Osteocyte (in vitro differentiated cells): ENCODE measurements around the gene F2RL3. TPM values are rescaled to one million over a fixed set of nuclear protein-coding genes. Genes with fewer than 3 reads are reported as not detected.
"Not testable (repeated sequence)": the region's sequence is repeated elsewhere in the genome, so short reads cannot be mapped to it uniquely, and the experiment has no call there.

Experiments
- DNase-seq: peaks from one replicate; pipeline ENCODE4 v3.0.0; 2021; ENCODE audit warnings: mixed read lengths; ENCODE audit not compliant: unreplicated experiment; ENCODE audit errors: extremely low spot score
- H3K27ac Mint-ChIP-seq: one replicate; pipeline ENCODE4 v1.8.0; 2021; ENCODE audit warnings: mild to moderate bottlenecking, mixed read lengths; ENCODE audit not compliant: unreplicated experiment
- H3K27me3 Mint-ChIP-seq: one replicate; pipeline ENCODE4 v1.8.0; 2021; ENCODE audit warnings: mixed read lengths; ENCODE audit not compliant: unreplicated experiment
- H3K36me3 Mint-ChIP-seq: one replicate; pipeline ENCODE4 v1.8.0; 2021; ENCODE audit warnings: mixed read lengths; ENCODE audit not compliant: unreplicated experiment
- H3K4me1 Mint-ChIP-seq: one replicate; pipeline ENCODE4 v1.8.0; 2021; ENCODE audit warnings: mixed read lengths; ENCODE audit not compliant: unreplicated experiment
- H3K4me3 Mint-ChIP-seq: one replicate; pipeline ENCODE4 v1.8.0; 2021; ENCODE audit warnings: mild to moderate bottlenecking, moderate library complexity, mixed read lengths; ENCODE audit not compliant: unreplicated experiment
- H3K9me3 Mint-ChIP-seq: one replicate; pipeline ENCODE4 v1.8.0; 2021; ENCODE audit warnings: mixed read lengths; ENCODE audit not compliant: unreplicated experiment
- total RNA-seq: library from RNA; stranded (reverse); gene quantifications from 2 replicates; pipeline ENCODE4 v1.2.1, GENCODE V29; 2021
- TF ChIP-seq, protein P1 (sequence below): fragments of 200-600 bp; sonication (generic); IDR thresholded peaks from 2 replicates; pipeline ENCODE4 v1.5.0; 2021; ENCODE audit warnings: antibody characterized with exemption, mild to moderate bottlenecking, moderate library complexity

Gene F2RL3
- total RNA-seq, 1 donor from 2014 or later = 0.08 TPM

DNA sequence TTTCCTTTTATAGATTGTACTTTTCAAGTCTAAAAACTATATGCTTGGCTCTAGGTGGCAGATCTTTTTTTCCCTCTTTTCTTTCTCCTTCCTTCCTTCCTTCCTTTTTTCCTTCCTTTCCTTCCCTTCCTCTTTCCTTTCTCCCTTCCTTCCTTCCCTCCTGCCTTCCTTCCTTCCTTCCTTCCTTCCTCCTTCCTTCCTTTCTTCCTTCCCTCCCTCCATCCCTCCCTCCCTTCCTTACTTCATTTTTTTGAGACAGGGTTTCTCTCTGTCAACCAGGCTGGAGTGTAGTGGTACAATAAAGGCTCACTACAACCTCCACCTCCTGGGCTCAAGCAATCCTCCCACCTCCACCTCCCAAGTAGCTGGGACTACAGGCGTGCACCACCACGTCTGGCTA lies 48.1 kb downstream of the F2RL3 start:
- Mint-ChIP-seq H3K4me1 (no peaks in the 10 kb centered on the region), H3K9me3 (peaks cover 21% of the 10 kb centered on the region), H3K36me3 (peaks cover 36% of the 10 kb centered on the region), H3K27me3 (peaks cover 13% of the 10 kb centered on the region), H3K4me3 (no peak overlapping the region), H3K27ac (no peak overlapping the region)
- no peak for DNase-seq
- TF ChIP-seq, protein P1, sequence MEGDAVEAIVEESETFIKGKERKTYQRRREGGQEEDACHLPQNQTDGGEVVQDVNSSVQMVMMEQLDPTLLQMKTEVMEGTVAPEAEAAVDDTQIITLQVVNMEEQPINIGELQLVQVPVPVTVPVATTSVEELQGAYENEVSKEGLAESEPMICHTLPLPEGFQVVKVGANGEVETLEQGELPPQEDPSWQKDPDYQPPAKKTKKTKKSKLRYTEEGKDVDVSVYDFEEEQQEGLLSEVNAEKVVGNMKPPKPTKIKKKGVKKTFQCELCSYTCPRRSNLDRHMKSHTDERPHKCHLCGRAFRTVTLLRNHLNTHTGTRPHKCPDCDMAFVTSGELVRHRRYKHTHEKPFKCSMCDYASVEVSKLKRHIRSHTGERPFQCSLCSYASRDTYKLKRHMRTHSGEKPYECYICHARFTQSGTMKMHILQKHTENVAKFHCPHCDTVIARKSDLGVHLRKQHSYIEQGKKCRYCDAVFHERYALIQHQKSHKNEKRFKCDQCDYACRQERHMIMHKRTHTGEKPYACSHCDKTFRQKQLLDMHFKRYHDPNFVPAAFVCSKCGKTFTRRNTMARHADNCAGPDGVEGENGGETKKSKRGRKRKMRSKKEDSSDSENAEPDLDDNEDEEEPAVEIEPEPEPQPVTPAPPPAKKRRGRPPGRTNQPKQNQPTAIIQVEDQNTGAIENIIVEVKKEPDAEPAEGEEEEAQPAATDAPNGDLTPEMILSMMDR = no peak

DNA sequence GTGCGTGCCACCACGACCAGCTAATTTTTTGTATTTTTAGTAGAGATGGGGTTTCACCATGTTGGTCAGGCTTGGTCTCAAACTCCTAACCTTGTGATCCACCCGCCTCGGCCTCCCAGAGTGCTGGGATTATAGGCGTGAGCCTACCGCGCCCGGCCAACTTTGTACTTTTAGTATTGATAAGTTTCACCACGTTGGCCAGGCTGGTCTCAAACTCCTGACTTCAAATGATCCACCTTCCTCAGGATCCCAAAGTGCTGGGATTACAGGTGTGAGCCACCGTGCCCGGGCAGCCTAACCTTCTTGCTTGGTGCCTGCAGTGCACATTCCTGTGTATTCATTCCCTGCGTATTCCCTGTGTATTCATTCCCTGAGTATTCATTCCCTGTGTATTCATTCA lies 49.0 kb downstream of the F2RL3 start:
- H3K36me3 Mint-ChIP-seq = peaks cover 35% of the 10 kb centered on the region
- not testable (repeated sequence) for H3K4me3 Mint-ChIP-seq

DNA sequence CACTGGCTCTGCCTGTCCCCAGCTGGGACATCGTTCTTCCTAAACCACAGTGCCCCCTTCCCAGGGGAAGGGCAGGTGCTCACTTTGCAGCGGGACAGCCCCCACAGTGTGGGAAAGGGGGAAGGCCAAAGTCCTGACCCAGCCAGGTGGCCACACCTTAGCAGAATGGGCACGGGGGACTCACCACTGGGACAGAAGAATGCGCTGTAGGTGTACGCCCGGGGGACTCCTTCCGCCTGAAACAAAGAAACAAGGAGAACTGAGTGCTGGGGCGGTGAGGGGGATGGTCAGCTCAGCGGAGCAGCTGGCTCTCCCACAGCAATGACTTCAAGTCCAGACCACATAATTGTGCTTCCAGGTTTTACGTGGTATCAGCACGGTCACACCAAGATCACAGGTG lies 49.4 kb downstream of the F2RL3 start:
- DNase-seq = no peak
- no peak overlapping the region for H3K4me3 Mint-ChIP-seq
- H3K4me1 Mint-ChIP-seq = no peaks in the 10 kb centered on the region

More for the DNA sequence above, 49.0 kb downstream of the F2RL3 start:
- H3K4me1 Mint-ChIP-seq, DNase-seq, H3K27ac Mint-ChIP-seq: not testable (repeated sequence)
- Mint-ChIP-seq H3K9me3 (peaks cover 18% of the 10 kb centered on the region), H3K27me3 (peaks cover 13% of the 10 kb centered on the region)

DNA sequence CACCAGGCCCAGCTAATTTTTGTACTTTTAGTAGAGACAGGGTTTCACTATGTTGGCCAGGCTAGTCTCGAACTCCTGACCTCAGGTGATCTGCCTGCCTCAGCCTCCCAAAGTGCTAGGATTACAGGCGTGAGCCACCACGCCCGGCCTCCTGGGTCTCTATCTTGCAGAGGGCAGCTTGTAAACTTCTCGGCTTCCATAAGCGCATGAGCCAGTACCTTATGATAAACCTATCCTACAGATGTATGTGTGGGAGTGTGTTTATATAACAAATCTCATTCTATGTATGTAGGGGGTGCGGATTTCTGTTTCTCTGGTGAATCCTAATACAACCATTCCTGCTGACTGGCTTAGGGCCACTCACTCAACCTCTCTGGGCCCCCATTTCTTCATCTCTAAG lies 51.3 kb downstream of the F2RL3 start:
- H3K27ac Mint-ChIP-seq, H3K4me1 Mint-ChIP-seq: not testable (repeated sequence)

More for the DNA sequence above, 49.4 kb downstream of the F2RL3 start:
- Mint-ChIP-seq H3K27me3 (peaks cover 13% of the 10 kb centered on the region), H3K27ac (no peak overlapping the region), H3K36me3 (peaks cover 35% of the 10 kb centered on the region), H3K9me3 (peaks cover 18% of the 10 kb centered on the region)
- TF ChIP-seq, protein P1 = no peak

DNA sequence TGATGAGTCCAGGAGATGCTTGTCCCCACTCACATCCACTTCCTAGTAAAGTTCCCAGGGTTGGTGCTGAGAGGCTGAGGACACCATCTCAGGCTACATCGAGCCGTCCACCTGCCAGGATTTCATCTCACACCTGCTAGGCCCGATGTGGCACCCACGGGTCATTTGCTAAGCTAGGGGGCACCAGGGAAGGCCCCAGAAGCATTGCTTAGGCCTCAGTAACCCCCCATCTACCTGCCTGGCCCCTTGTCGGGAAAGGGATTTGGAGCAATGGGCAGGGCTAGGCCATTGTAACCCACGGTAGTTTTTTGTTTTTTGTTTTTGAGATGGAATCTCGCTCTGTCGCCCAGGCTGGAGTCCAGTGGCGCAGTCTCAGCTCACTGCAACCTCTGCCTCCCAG lies 51.8 kb downstream of the F2RL3 start:
- Mint-ChIP-seq H3K4me3 (no peak overlapping the region), H3K36me3 (peaks cover 20% of the 10 kb centered on the region), H3K27me3 (no peaks in the 10 kb centered on the region), H3K4me1 (no peaks in the 10 kb centered on the region), H3K27ac (no peak overlapping the region), H3K9me3 (no peaks in the 10 kb centered on the region)
- DNase-seq = peak; percentile 40
- TF ChIP-seq, protein P1 = no peak

More for the DNA sequence above, 51.3 kb downstream of the F2RL3 start:
- DNase-seq, H3K9me3 Mint-ChIP-seq, H3K4me3 Mint-ChIP-seq, H3K27me3 Mint-ChIP-seq: not testable (repeated sequence)
- H3K36me3 Mint-ChIP-seq = peaks cover 25% of the 10 kb centered on the region

Other genes with a start within 250 kb of the F2RL3 start
- 60.5 and 63.8 TPM in 2 replicates for gene SMIM7, start 228.9 kb upstream of the F2RL3 start, total RNA-seq
- gene TMEM38A, start 227.9 kb upstream of the F2RL3 start, total RNA-seq = 6.2 and 6.3 TPM in 2 replicates
- not detected in 2 replicates for gene NWD1, start 169.2 kb upstream of the F2RL3 start, total RNA-seq
- 75.3 and 80.0 TPM in 2 replicates for gene SIN3B, start 59.6 kb upstream of the F2RL3 start, total RNA-seq
- 294 and 296 TPM in 2 replicates for gene CPAMD8, start 137.8 kb downstream of the F2RL3 start, total RNA-seq
- gene HAUS8, start 186.5 kb downstream of the F2RL3 start, total RNA-seq = 9.2 and 11.6 TPM in 2 replicates
- 93.3 and 94.3 TPM in 2 replicates for gene MYO9B, start 186.8 kb downstream of the F2RL3 start, total RNA-seq